ENCODE measurements around the gene OCRL. TPM values are rescaled to one million over a fixed set of nuclear protein-coding genes. Genes with fewer than 3 reads are reported as not detected.

Gene OCRL
- total and polyA plus RNA-seq, 2 of the 13 experiments (the other 11 are each of a cell fraction or from before 2014, with no cell fraction given) = 13.4 to 32.0 TPM

GRCh38 chrX:129557844-129558480 lies 17.9 kb downstream of the OCRL start:
- H3K27me3 ChIP-seq (ENCODE audit: control insufficient read depth in 1 of 2, insufficient read depth in 2 of 2, low read length in 2 of 2) = no peaks in the 10 kb centered on the region
- ATAC-seq = no peak
- ChIA-PET POLR2A (no interaction called here), CTCF (ENCODE audit: low intra/inter-chr PET ratio, low total read pairs) (no interaction called here)
- no peak overlapping the region for H3K4me3 ChIP-seq (replicated peaks in 1 of 3; ENCODE audit: insufficient read depth in 1 of 3, low read depth in 2 of 3, low read length in 3 of 3)
- no peak overlapping the region for H3K4me2 ChIP-seq (ENCODE audit: low read depth, low read length)
- no peaks in the 10 kb centered on the region for H3K79me2 ChIP-seq (ENCODE audit: insufficient read depth, low read length)
- no peak overlapping the region for H3K27ac ChIP-seq (ENCODE audit: extremely low read length, insufficient read depth, low read length)
- in situ Hi-C loops (cut with HindIII; ENCODE audit: extremely low pct_ligation_motif_present, low pct_unique_long_range_greater_than_20kb) (no loop called here), intact Hi-C loops (cut with micrococcal nuclease; ENCODE audit: unreplicated experiment) (no loop called here)
- H3K9me3 ChIP-seq (ENCODE audit: low read length) = no peaks in the 10 kb centered on the region
- H4K20me1 ChIP-seq (ENCODE audit: insufficient read depth, low read length) = no peaks in the 10 kb centered on the region
- H3K4me1 ChIP-seq (ENCODE audit: insufficient read depth, low read length) = no peaks in the 10 kb centered on the region
- H2AFZ ChIP-seq (ENCODE audit: low read length) = no peak overlapping the region
- WGBS (ENCODE audit: low lambda C conversion rate) = 100% methylated on average over 1 of the region's 1 CpG
- FAIRE-seq = no peak
- peaks cover 2 to 32% of the 10 kb centered on the region in 2 experiments; a peak in 4 of 5 replicates for H3K36me3 ChIP-seq (replicated peaks in 1 of 2; ENCODE audit: control insufficient read depth in 1 of 2, insufficient read depth in 2 of 2, low read length in 2 of 2)
- BruUV-seq (replicated peaks) = no TSS peak
- no peak overlapping the region for H3K9ac ChIP-seq (ENCODE audit: insufficient read depth, low read depth, low read length)
- TF ChIP-seq NCOR1 (IDR thresholded peaks at IDR 0.05; ENCODE audit: borderline replicate concordance, low read length) (no peak), NR2F1 (CRISPR knock-in tag; IDR thresholded peaks at IDR 0.05) (no peak), ATRX (CRISPR knock-in tag; IDR thresholded peaks at IDR 0.05; ENCODE audit: borderline replicate concordance) (no peak), ZNF841 (CRISPR knock-in tag; IDR thresholded peaks at IDR 0.05; ENCODE audit: borderline replicate concordance) (no peak), SNRNP70 (IDR thresholded peaks at IDR 0.05; ENCODE audit: low read depth, low read length) (no peak), TEF (CRISPR knock-in tag; IDR thresholded peaks at IDR 0.05) (no peak), ZBTB25 (CRISPR knock-in tag; IDR thresholded peaks at IDR 0.05) (no peak), ZSCAN21 (CRISPR knock-in tag; IDR thresholded peaks at IDR 0.05; ENCODE audit: borderline replicate concordance) (no peak), RXRA (CRISPR knock-in tag; IDR thresholded peaks at IDR 0.05) (no peak), ZNF251 (CRISPR knock-in tag; IDR thresholded peaks at IDR 0.05) (no peak), ZNF354B (CRISPR knock-in tag; IDR thresholded peaks at IDR 0.05) (no peak), ZBTB3 (CRISPR knock-in tag; IDR thresholded peaks at IDR 0.05; ENCODE audit: borderline replicate concordance, low read depth) (no peak), TCF7L2 (IDR thresholded peaks at IDR 0.05; ENCODE audit: low read depth, low read length) (no peak), SNAPC5 (CRISPR knock-in tag; IDR thresholded peaks at IDR 0.05; ENCODE audit: borderline replicate concordance) (no peak), MATR3 (CRISPR knock-in tag; IDR thresholded peaks at IDR 0.05) (no peak), ZNF615 (CRISPR knock-in tag; IDR thresholded peaks at IDR 0.05; ENCODE audit: borderline replicate concordance) (no peak), MIXL1 (CRISPR knock-in tag; IDR thresholded peaks at IDR 0.05) (no peak), DNMT3B (CRISPR knock-in tag; conservative IDR thresholded peaks at IDR 0.05) (no peak)
- no peak for DNase-seq (ENCODE audit: low spot score)

Data from HepG2 (cell line).